GM21526 (cell line): ENCODE data around the gene IGF2.

Experiments
- ATAC-seq: cut with Tn5 transposase; IDR thresholded peaks from one replicate; pipeline ENCODE4 v1.9.1; 2021; ENCODE audit warnings: moderate library complexity; ENCODE audit not compliant: unreplicated experiment, low FRiP score

Gene IGF2

DNA sequence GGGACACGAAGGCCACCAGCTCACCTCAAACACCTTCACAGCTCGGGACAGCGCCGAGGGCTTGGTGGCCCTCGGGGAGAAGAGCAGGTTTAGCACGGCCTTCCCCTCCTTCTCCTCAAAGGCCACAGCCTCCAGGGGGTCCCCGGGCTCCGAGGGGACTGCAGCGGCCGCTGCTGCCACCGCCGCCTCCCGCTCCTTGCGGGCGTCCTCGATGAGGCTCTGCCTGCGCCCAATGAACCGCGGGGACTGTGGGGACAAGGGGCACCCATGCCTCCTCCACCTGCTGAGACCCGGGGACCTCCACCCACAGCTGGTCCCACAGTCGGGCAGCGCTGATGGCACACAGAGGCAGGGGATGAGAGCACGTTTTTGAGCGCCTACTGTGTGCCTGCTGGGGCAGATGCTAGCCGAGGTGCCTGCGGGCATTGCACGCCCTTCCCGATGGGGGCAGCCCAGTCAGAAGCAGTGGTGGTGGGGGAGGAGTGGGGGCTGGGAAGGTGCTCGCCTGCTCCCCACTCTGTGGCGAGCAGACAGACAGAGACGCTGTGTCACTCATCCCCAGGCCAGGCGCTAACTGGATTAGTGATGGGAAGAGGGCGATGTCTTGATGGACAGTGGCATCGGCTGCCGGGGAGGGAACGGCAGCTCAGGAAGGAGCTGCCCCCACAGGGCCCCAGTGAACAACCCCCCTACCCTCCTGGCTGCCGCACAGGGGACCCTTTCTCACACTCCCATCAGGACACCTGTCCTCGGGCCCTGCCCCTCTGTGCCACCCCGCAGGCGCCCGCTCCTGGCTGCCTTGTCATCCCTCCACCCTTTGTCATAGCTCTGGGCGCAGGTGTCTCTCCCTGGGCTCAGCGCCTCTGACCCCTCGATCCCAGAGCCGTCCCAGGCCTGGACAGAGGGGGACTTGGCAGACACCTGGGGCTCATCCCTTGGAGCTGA, 30.7 kb upstream of the IGF2 start:
- no peak for ATAC-seq

DNA sequence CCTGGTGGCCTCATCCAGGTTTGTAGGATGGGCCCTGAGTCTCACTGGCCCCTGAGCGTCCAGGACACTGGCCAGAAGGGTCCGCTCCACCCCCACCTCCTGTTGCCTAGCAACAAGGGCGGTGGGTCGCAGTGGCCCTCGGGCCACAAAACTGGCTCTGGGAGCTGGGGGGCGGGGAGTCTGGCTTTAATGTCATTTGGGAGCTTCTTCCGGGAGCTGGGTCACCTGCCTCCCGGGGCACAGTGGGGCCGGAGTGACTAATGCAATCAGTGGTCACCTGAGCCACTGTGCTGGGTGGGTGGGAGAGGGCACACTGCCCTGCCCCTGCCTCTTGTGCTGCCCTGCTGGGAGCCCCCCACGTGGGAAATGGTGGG, 29.8 kb upstream of the IGF2 start:
- ATAC-seq: no peak

DNA sequence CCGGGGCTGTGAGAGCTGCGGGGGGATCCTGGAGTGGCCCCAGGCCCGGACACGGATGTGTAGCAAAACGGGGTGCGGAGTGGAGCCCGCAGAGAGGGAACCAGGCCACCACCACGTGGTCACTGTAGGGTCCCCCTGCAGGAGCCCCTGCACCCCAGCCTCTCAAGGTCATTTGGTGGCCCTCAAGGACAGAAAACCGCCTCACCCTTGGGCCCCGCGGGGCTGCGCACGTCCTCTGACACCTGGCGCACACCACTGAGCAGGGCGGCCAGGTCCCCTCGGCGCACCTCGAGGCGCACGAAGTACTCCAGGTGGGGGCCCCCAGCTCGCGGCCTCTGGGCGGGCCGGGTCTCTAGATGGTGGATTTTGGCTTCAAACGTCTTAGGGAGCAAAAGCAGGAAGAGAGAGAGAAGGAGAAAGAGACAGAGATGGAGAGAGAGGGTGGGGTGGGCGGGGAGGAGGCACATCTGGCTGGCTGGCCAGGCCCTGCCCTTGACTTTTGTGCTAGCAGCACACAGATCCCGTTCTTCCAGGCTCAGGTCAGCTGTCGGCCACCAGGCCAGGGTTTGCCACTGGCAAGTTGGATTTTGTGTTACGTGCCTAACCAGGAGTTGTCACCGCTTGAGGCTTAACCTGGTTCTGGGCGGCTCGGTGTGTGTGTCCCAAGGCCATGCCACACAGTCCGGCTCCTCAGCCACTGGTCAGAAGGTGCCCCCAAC, 29.3 kb upstream of the IGF2 start:
- no peak for ATAC-seq

DNA sequence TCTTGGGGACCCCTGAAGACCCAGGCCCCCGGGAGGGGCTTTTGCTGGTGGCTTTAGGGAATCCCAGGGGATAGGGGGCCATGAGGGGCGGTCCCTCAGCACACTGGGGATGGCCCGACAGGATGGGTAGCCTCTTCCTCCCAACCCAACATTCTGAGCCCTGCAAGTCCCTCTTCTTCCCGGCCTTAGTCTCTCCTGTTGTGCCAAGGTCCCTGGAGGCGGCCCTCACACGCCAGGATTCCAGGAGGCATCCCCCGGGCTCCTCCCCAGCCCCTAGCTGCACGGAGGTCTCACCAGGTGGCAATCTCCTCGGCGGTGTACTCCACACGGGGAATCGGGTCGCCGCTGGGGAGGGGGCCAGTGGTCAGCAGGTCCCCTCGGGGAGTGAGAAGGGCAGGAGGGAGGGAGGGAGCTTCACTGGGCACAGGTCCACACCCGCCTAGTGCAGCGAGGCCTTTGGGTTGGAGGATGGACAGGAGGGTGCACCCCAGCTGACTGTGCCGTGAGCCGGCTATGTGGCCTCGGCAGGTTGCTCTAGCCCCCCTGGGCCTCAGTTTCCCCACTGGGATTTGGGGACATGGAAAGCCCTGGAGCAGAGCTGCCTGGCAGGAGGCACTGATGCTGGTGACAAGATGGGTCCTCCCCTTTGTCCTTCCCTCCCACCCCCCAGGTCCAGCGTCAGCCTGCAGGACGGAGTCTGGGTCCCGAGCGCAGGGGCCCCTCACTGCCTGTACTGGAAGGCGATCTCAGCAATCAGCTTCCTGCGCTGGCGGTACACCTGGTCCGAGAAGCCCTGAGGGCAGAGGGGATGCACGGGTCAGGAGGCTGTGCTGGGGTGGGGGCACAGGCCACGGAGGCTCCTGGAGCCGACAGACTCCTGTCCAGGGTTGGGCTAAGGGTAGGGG, 28.2 kb upstream of the IGF2 start:
- ATAC-seq: no peak

DNA sequence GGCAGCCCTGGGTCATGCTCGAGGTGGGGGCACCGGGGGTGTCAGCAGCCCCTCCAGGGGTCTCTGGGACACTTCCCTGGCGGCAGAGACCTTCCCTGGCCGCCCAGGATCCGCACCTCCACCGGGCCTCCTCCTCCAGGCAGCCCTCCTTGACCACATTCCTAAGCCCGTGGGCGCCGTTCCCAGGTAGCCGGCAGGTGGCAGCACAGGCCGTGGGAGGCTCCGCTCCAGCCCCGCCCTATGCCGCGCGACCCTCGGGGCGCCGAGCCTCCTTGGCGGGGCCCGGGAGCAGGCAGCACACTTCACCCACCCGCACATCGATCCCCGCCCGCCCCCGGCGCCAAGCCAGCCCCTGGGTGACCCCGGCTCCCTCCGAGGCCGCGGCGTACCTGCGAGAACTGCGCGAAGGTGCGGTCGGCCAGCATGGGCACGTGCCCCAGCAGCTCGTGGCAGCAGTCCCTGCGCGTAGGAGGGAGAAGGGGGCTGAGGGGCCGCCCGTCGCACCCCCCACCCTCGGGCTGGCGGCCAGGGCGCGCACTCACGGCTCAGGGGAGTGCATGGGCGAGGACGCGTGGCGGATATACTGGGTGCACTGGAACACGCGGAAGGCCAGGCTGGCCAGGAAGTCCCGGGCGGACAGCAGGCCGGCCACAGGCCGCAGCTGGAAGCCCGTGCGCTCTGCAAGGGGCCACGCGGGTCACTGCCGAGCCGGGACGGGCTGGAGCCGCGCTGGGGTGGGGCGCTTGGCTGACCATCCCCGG, 27.1 kb upstream of the IGF2 start:
- ATAC-seq: no peak

DNA sequence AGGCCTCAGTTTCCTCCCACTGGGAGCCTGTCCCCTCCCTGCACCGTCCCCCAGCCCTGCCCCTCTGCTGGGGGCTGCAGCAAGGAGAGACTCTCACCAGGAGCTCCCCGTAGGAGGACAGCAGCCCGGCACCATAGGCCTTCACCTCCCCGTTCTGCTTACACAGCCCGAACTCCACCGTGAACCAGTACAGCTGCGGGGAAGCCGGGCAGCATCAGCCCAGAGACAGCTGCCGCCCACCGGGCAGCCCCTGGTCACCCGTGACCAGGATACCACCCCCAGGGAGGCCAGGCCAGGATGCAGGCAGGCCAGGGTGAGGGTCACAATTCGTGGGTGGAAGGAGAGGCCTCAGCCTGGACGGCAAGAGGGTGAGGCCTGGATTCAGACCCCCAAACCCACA, 26.4 kb upstream of the IGF2 start:
- ATAC-seq: no peak

DNA sequence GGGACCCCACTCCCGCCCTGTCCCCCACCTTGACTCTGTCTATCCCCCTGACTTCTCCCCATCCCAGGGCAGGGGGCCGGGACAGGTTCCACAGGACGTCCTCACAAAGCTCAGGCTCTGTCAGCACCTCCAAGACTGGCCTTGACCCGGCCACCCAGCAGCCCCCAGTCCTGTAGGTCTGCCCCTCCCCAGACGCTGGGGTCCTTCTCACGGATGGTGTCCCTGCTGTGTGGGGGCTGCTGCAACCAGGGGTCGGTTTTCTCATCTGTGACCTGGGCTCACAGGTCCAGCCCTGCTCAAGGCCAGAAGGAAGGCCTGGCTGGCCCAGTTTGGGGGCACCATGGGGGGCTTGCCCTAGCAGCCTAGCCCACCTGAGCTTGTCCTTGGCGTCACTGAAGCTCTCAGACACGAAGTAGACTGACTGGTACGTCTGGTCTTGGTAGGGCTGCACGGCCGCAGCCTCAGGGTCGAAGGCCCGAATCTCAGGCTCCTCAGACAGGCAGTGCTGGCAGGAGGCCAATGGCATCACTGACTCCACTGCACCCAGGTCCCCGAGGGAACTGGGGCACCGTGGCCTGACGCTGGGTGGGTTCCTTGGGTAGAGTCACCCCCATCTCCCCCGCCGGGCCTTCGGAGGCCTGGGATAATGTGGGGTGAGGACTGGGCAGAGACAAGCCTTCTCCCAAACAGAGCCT, 25.8 kb upstream of the IGF2 start:
- ATAC-seq: no peak

DNA sequence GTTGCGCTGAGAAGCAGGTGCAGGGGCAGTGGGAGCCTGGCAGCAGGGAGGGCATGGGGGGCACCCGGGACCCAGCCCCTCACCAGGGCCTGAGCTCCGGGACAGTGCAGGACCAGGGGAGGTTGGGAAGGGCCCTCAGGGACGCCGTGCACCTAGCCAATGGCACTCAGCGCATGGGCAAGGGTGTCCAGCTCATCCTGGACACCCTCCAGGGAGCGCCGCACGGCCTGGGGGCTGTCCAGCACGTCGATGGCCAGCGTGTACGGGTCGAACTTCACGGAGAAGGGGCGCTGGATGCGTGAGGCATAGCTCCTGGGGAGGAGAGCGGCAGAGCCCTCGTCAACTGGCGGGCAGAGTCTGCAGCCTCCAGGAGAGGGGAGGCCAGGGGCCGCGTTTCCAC, 24.9 kb upstream of the IGF2 start:
- ATAC-seq: no peak

DNA sequence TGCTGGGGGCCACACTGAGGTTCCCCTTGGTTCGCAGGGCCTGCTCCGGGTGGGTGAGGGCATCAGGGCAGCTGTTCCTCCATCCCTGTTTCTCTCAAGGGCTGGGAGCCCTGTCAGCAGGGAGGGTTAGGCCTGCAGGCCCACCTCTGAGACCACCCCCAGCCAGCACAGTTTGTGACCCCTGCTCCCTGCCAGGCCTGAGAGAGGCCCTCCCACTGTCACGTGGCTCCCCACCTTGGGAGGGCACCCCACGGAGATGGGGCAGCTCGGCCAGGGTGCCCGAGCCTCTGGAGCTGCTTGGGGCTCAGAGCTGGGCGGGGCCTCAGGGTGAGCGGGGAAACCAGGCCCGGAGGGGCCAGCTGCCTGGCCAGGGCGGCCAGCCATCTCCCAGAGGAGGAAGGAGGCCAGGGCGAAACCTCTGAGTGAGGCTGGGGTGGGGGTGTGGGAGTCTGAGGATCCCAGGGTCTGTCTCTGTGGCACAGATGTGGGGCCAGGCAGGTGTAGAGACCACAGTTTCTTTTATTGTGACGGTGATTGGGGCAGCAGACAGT, 24.3 kb upstream of the IGF2 start:
- no peak for ATAC-seq

DNA sequence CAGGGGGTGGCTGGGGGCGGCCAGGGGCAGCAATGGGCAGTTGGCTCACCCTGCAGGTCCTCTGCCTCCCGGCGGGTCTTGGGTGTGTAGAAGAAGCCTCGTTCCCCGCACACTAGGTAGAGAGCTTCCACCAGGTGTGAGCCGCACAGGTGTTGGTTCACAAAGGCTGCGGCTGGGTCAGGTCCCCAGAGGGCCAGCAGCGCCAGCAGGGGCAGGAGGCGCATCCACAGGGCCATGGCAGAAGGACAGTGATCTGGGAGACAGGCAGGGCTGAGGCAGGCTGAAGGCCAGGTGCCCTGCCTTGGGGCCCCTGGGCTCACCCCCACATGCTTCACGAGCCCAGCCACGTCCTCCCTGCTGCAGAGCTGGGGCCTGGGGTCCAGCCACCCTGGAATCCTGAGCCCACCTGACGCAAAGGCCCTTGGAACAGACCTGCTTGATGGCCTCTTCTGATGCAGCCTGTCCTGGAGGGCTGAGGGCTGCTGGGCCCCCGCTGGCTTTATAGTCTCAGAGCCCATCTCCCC, 21.6 kb upstream of the IGF2 start, which contains the start of gene INS:
INS (minus strand) TSS at position 474 of the 524 bp plus-strand sequence; CDS start at position 236, 238 bp downstream.
- ATAC-seq: no peak

DNA sequence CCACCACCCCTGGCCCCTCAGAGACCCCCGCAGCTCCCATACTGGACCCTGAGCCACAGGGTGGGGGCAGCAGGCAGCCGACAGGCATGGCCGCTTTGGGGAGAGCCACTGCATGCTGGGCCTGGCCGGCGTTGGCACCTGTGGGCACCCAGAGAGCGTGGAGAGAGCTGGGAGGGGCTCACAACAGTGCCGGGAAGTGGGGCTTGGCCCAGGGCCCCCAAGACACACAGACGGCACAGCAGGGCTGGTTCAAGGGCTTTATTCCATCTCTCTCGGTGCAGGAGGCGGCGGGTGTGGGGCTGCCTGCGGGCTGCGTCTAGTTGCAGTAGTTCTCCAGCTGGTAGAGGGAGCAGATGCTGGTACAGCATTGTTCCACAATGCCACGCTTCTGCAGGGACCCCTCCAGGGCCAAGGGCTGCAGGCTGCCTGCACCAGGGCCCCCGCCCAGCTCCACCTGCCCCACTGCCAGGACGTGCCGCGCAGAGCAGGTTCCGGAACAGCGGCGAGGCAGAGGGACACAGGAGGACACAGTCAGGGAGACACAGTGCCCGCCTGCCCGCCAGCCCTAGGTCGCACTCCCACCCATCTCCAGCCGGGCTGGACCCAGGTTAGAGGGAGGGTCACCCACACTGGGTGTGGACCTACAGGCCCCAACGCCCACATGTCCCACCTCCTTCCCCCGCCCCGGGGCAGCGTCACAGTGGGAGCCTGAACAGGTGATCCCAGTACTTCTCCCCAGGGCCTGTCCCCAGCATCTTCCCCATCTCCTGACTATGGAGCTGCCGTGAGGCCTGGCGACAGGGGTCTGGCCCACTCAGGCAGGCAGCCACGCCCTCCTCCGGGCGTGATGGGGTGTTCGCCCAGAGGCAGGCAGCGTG, 20.6 kb upstream of the IGF2 start:
- ATAC-seq: no peak

DNA sequence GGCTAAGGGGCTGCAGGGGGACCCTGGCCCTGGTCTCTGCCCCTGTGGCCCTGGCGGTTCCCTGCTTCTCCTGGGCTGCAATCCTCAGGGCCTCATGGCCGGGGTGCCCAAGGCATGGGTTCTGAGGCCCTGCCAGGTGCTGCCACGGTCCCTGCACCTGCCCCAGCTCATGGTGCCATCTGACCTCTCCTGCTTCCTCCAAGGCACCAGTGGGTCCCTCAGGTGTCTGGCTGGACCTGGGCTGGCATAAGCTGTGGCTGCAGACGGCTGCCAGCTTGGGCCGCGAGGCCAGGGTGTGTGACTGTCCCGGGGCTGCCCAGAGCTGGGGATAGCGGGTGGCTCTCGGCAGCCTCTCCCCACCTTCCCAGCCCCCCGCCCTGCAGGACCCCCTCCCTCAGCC, 19.8 kb upstream of the IGF2 start:
- no peak for ATAC-seq

DNA sequence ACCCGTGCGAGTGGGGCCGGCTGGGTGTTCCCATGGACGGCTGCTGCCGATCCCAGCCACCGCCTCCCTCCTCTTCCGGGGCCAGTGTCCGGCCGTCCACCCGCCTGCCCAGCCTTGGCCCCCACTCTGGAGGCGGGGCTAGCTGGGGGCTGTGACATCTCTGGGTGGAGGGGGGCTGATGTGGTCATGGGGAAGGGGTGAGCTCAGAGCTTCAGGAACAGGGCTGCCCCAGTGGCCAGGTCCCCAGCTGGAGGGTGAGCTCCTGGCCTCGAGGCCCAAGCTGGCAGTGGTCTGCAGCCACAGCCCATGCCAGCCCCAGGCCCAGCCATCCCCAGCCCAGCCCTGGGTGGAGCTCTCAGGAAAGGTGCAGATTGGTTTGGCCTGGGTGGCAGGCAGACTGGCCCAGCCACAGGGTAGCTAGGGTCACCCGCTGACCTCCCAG, 19.1 kb upstream of the IGF2 start:
- no peak for ATAC-seq

DNA sequence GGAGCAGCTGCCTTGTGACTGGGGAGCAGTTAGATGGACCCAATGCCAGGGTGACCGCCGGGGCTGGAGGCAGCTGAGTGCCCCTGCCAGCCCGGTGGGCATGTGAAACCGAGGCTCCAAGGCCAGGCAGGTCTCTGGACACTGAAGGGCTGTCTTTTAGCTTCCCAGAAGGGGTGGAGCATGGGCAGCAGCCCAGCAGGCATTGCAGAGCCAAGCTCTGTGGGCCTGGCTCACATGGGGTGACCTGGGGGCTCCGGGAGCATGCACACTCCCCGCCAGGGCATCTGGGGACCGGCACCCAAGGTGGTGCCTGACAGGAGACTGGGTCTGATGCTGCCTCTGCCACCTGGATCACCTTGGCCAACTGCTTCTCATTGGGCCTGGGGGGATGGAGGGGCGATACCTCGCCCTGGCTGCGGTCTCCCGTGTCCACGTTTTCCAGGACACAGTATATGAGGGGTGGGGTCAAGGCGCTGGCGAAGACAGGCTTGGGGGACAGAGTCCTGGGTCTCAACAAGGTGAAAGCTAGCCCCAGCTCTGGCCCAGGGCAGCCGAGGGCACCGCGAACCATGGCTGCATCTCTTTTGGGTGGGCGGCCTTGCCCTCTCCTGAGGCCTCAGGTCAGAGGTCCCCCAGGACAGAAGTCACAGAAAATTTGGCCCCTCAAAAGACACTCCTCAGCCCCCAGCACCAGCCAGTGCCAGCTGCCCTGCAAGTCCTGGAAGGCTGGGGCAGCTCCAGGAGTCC, 18.3 kb upstream of the IGF2 start:
- no peak for ATAC-seq

DNA sequence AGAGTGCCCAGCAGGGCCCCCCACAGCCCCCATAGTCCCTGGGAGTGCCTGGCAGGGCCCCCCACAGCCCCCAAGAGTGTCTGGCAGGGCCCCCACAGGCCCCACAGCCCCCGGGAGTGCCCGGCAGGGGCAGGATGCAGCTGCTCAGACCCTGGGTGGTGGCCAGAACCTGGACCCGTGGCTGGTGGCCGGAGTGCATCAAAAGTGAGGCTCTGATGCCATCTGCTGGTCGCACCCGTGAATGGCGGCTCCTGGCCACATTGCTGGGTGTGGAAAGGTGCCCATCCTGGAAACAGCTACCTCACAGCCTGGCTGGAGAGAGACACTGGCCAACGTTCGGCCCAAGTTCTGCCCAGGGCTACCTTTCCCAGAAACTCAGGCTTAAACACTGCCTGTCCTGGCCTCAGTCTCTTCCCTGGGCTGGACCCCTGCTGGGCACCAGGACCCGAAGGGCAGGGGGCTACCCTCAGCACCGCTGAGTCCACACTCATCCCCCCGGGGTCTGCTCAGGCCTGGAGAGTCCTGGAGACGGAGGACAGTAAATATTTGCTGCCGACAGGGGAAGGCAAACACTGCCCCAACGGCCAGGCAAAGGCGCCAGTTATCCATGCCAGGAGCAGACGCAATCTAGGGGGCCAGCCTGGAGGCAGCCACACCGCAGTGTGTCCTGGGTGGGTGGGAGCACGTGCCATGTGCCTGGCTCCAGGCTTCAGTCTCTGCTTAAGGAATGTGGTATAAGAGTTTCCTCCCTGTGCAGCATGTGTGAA, 17.4 kb upstream of the IGF2 start:
- no peak for ATAC-seq

DNA sequence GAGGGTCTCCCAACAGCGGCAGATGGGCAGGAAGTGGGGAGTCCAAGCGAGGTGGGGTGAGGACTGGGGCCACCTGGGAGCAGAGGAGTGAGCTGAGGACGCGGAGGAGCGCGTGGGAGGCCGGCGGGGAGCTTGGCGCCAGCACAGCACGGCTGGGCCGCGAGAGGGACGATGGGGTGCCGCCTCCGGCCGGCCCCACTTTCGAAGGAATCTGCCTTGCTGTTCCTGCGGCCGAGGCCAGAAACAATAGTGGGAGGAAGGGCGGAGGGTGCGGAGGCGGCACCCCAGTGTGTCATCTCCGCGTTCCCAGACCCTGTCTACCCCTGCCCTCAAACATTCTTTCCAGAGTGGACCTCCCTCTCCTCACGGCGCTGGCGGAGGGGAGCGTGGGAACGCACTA, 16.3 kb upstream of the IGF2 start:
- no peak for ATAC-seq

DNA sequence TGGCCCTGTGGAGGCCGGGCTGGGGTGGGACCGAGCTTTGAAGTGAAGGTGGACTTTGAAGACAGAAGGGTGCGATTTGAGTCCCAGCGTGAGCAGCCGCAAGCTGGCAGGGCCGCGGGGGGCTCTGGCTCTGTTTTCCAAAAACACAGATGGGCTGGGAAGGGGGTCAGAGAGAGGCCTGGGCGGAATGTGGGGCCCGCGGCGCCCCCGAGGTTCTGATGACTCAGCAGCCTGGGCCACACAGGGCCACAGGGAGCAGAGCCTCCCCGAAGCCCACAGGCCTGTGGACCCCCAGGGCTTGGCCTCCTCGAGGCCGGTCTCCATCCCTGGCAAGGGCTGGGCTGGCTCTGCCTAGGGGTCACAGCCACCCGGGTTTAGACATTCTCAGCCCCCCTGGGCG, 15.7 kb upstream of the IGF2 start:
- no peak for ATAC-seq
